ENCODE measurements around the gene CREB3L2. TPM values are rescaled to one million over a fixed set of nuclear protein-coding genes. Genes with fewer than 3 reads are reported as not detected.
A peak's percentile ranks its signal among the peaks of the same experiment; 100 is the strongest.

The CREB3L2 gene
- total and polyA plus RNA-seq, 2 of the 13 experiments (the other 11 are each of a cell fraction or from before 2014, with no cell fraction given), result 22.1 to 41.1 TPM

GRCh38 chr7:137992104-137992549, 9.8 kb downstream of the CREB3L2 start (continued):
- no peak; the same call in 1 of the 2 replicates for TF ChIP-seq CSRNP1 (CRISPR knock-in tag; IDR thresholded peaks at IDR 0.05)
- TF ChIP-seq ZNF530 (CRISPR knock-in tag; IDR thresholded peaks at IDR 0.05; ENCODE audit: low read depth), result no peak
- TF ChIP-seq ZGPAT (CRISPR knock-in tag; IDR thresholded peaks at IDR 0.05), result peak; percentile 76; the same call in 1 of the 2 replicates
- TF ChIP-seq ERF (CRISPR knock-in tag; IDR thresholded peaks at IDR 0.05), result peak; percentile 66
- peak; percentile 94 for TF ChIP-seq NFE2L2 (IDR thresholded peaks at IDR 0.05; ENCODE audit: low read length)
- no peak for TF ChIP-seq THYN1 (CRISPR knock-in tag; IDR thresholded peaks at IDR 0.05; ENCODE audit: borderline replicate concordance, low read depth)
- no peak for TF ChIP-seq SRY (CRISPR knock-in tag; IDR thresholded peaks at IDR 0.05)
- peak; percentile 82; the same call in 1 of the 2 replicates for TF ChIP-seq RXRA (CRISPR knock-in tag; IDR thresholded peaks at IDR 0.05)
- TF ChIP-seq PCBP2 (optimal IDR thresholded peaks at IDR 0.05; ENCODE audit: low read depth, low read length, poor library complexity, severe bottlenecking), result no peak
- TF ChIP-seq ATF4 (CRISPR knock-in tag; IDR thresholded peaks at IDR 0.05), result no peak
- TF ChIP-seq TCF7L2 (IDR thresholded peaks at IDR 0.05; ENCODE audit: low read depth, low read length), result no peak
- peak; percentile 50; the same call in 1 of the 2 replicates for TF ChIP-seq ZBTB43 (CRISPR knock-in tag; conservative IDR thresholded peaks at IDR 0.05)
- TF ChIP-seq AHDC1 (CRISPR knock-in tag; IDR thresholded peaks at IDR 0.05; ENCODE audit: borderline replicate concordance), result peak; percentile 75; the same call in 1 of the 2 replicates
- TF ChIP-seq TCF7 (IDR thresholded peaks at IDR 0.05; ENCODE audit: low read depth), result peak; percentile 62; the same call in 1 of the 2 replicates
- TF ChIP-seq ZNF34 (CRISPR knock-in tag; IDR thresholded peaks at IDR 0.05; ENCODE audit: borderline replicate concordance), result no peak
- peak; percentile 95 for TF ChIP-seq FOSL2 (CRISPR knock-in tag; IDR thresholded peaks at IDR 0.05)
